ENCODE data around the gene MLPH. TPM values are rescaled to one million over a fixed set of nuclear protein-coding genes. Genes with fewer than 3 reads are reported as not detected.

MLPH gene
- total RNA-seq, 1 experiment from 2014 or later: 237 TPM

DNA sequence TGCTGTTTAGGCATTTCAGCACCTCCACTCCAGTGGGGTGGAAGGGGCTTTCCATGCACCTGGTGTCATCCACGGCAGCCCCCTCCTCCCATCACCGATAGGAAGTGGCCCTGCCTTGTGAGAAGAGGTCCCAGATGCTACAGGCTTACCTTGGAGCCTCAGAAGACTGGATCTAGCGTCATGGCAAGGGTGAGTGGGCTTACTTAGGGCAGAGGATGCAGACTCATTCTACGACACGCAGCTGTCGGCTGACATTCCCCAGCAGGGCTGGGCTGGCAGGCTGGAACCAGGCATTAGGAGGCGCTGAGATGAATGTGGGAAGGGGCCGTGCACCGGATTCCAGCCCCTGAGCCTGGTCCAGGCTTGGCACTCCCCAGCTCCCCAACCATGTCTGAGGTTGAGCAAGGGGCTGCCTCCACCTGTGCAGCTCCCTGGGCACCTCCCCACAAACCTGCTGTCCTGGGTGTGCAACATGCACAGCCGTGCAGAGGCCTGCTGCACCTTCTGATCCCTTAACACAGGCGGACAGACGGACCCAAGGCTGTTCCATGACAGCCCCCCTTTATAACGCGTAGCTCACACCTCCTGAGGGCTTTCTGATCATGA, 77.6 kb downstream of the MLPH start:
- Histone ChIP-seq H3K79me2 (ENCODE audit: low read depth) (no peaks in the 10 kb centered on the region), H3K9me3 (ENCODE audit: insufficient read depth, low read depth) (no peaks in the 10 kb centered on the region), H3K4me2 (no peak overlapping the region), H3K4me3 (no peak overlapping the region), H3K4me1 (replicated peaks; ENCODE audit: insufficient read depth) (no peaks in the 10 kb centered on the region), H3K27me3 (ENCODE audit: insufficient read depth, low read depth) (peaks cover 16% of the 10 kb centered on the region), H3K27ac (no peak overlapping the region), H3K36me3 (ENCODE audit: low read depth) (no peaks in the 10 kb centered on the region), H3K9me2 (ENCODE audit: insufficient read depth) (no peaks in the 10 kb centered on the region), H2AFZ (no peak overlapping the region), H3F3A (ENCODE audit: insufficient read depth, low read depth) (peaks cover 2% of the 10 kb centered on the region), H4K20me1 (ENCODE audit: insufficient read depth) (no peaks in the 10 kb centered on the region)
- intact Hi-C loops (cut with micrococcal nuclease; ENCODE audit: unreplicated experiment): no loop called here
- ChIA-PET CTCF (no interaction called here), POLR2A (ENCODE audit: unreplicated experiment) (no interaction called here)
- TF ChIP-seq, protein P1, sequence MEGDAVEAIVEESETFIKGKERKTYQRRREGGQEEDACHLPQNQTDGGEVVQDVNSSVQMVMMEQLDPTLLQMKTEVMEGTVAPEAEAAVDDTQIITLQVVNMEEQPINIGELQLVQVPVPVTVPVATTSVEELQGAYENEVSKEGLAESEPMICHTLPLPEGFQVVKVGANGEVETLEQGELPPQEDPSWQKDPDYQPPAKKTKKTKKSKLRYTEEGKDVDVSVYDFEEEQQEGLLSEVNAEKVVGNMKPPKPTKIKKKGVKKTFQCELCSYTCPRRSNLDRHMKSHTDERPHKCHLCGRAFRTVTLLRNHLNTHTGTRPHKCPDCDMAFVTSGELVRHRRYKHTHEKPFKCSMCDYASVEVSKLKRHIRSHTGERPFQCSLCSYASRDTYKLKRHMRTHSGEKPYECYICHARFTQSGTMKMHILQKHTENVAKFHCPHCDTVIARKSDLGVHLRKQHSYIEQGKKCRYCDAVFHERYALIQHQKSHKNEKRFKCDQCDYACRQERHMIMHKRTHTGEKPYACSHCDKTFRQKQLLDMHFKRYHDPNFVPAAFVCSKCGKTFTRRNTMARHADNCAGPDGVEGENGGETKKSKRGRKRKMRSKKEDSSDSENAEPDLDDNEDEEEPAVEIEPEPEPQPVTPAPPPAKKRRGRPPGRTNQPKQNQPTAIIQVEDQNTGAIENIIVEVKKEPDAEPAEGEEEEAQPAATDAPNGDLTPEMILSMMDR (conservative IDR thresholded peaks at IDR 0.05): no peak
- TF ChIP-seq EZH2 (IDR thresholded peaks at IDR 0.05; ENCODE audit: low read depth): no peak
- DNase-seq: no peak
- BruUV-seq (replicated peaks): no TSS peak

GRCh38 chr2:237565974-237566373, 78.9 kb downstream of the MLPH start:
- no peaks in the 10 kb centered on the region for H3K79me2 ChIP-seq (ENCODE audit: low read depth)
- no peak overlapping the region for H3K4me2 ChIP-seq
- H3K36me3 ChIP-seq (ENCODE audit: low read depth): no peaks in the 10 kb centered on the region
- ChIA-PET POLR2A (ENCODE audit: unreplicated experiment) (no interaction called here), CTCF (no interaction called here)
- H2AFZ ChIP-seq: no peak overlapping the region
- H3K4me1 ChIP-seq (replicated peaks; ENCODE audit: insufficient read depth): no peaks in the 10 kb centered on the region
- H3K9me2 ChIP-seq (ENCODE audit: insufficient read depth): no peaks in the 10 kb centered on the region
- intact Hi-C loops (cut with micrococcal nuclease; ENCODE audit: unreplicated experiment): no loop called here
- H3K27me3 ChIP-seq (ENCODE audit: insufficient read depth, low read depth): peaks cover 16% of the 10 kb centered on the region
- no peaks in the 10 kb centered on the region for H4K20me1 ChIP-seq (ENCODE audit: insufficient read depth)
- no peaks in the 10 kb centered on the region for H3K9me3 ChIP-seq (ENCODE audit: insufficient read depth, low read depth)
- DNase-seq: no peak
- no peak overlapping the region for H3K27ac ChIP-seq
- no peak overlapping the region for H3K4me3 ChIP-seq
- peaks cover 4% of the 10 kb centered on the region; the same call in 1 of the 2 replicates for H3F3A ChIP-seq (ENCODE audit: insufficient read depth, low read depth)
- TF ChIP-seq, protein P1 (conservative IDR thresholded peaks at IDR 0.05): no peak
- no TSS peak for BruUV-seq (replicated peaks)

DNA sequence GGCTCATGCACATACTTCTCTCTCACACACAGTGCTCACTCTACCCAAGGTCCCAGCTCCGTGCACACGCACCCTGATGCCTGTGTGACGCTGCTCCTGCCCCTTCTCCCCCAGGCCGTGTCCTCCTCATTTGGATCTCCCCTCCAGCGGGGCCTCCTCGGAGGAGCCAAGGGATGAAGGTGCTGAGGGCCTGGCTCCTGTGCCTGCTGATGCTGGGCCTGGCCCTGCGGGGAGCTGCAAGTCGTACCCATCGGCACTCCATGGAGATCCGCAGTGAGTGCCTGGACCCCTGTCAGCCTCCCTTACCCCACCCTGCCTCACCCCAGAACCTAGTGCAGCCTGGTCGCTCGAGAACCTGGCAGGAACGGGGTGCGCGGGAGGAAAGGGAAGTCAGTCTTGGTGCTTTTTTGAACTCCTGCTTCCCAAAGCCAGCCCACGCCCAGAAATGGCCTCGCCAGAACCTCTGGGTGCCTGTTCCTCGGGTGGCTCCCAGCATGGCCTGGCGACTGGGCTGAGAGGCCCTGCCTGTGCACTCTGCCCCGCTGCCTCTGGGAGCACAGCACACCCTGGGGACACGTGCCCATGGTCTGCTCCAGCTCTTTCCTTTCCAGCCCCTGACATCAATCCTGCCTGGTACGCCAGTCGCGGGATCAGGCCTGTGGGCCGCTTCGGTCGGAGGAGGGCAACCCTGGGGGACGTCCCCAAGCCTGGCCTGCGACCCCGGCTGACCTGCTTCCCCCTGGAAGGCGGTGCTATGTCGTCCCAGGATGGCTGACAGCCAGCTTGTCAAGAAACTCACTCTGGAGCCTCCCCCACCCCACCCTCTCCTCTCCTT, 79.6 kb downstream of the MLPH start, which contains the start of gene PRLH:
Gene PRLH, plus strand, starts transcription at position 174 of the 835 bp plus-strand sequence. Its CDS starts 0 bp downstream, at position 174.
- no peak within 1 kb of the TSS for H3K4me2 ChIP-seq
- no peaks in the 10 kb centered on the region for H3K79me2 ChIP-seq (ENCODE audit: low read depth)
- BruUV-seq (replicated peaks): no TSS peak
- H3K36me3 ChIP-seq (ENCODE audit: low read depth): no peaks in the 10 kb centered on the region
- no peak for DNase-seq
- intact Hi-C loops (cut with micrococcal nuclease; ENCODE audit: unreplicated experiment): no loop called here
- CTCF ChIA-PET: interaction anchor here (0.6 kb wide), 2 partner anchors 79 to 208 kb away, joined by 6 to 7 read pairs; no protein-coding TSS in a partner anchor
- H3F3A ChIP-seq (ENCODE audit: insufficient read depth, low read depth): peaks cover 4% of the 10 kb centered on the region; the same call in 1 of the 2 replicates
- H3K4me3 ChIP-seq: no peak within 1 kb of the TSS
- no peaks in the 10 kb centered on the region for H3K9me3 ChIP-seq (ENCODE audit: insufficient read depth, low read depth)
- POLR2A ChIA-PET (ENCODE audit: unreplicated experiment): no interaction called here
- H4K20me1 ChIP-seq (ENCODE audit: insufficient read depth): no peaks in the 10 kb centered on the region
- peaks cover 16% of the 10 kb centered on the region for H3K27me3 ChIP-seq (ENCODE audit: insufficient read depth, low read depth)
- no peaks in the 10 kb centered on the region for H3K9me2 ChIP-seq (ENCODE audit: insufficient read depth)
- no peaks in the 10 kb centered on the region for H3K4me1 ChIP-seq (replicated peaks; ENCODE audit: insufficient read depth)
- no peak within 1 kb of the TSS for H3K27ac ChIP-seq
- H2AFZ ChIP-seq: no peak within 1 kb of the TSS
- TF ChIP-seq, protein P1 (conservative IDR thresholded peaks at IDR 0.05): no peak
- TF ChIP-seq EZH2 (IDR thresholded peaks at IDR 0.05; ENCODE audit: low read depth): no peak

All from PC-9 (cell line).